GM19351 (cell line): Measurements from ENCODE around the gene QRICH2.
"Not testable (repeated sequence)": the region's sequence is repeated elsewhere in the genome, so short reads cannot be mapped to it uniquely, and the experiment has no call there.

Source experiments
- ATAC-seq: cut with Tn5 transposase; IDR thresholded peaks from one replicate; pipeline ENCODE4 v1.9.1; 2021; ENCODE audit warnings: mild to moderate bottlenecking, moderate library complexity; ENCODE audit not compliant: unreplicated experiment

Gene QRICH2

GRCh38 chr17:76233588-76234353 is 74.3 kb downstream of the QRICH2 start:
- no peak for ATAC-seq

GRCh38 chr17:76232342-76232741 is 75.7 kb downstream of the QRICH2 start:
- no peak for ATAC-seq

GRCh38 chr17:76226749-76227148 is 81.3 kb downstream of the QRICH2 start:
- ATAC-seq = not testable (repeated sequence)

GRCh38 chr17:76225373-76226086 is 82.5 kb downstream of the QRICH2 start:
- ATAC-seq = not testable (repeated sequence)
